Adrenal gland (tissue), 12 donors: ENCODE data around the gene RAET1E. TPM values are rescaled to one million over a fixed set of nuclear protein-coding genes. Genes with fewer than 3 reads are reported as not detected.
A peak's percentile ranks its signal among the peaks of the same experiment; 100 is the strongest.

ENCODE experiments used
- DNase-seq, 7 donors: peaks; one replicate each; pipeline ENCODE4 v3.0.0-alpha.2; 2019 to 2020
- H3K27ac ChIP-seq, 5 donors: fragments of 200-600 bp; sonication (generic) in 4 of 5; 1 replicate in 3 of 5; 2 replicates in 2 of 5; pipeline versions ENCODE4 v1.5.1 to v1.8.0; 2016 to 2020; ENCODE audit warnings: mild to moderate bottlenecking in 1 of 5
- H3K27me3 ChIP-seq: fragments of 200-600 bp; 2 replicates; pipeline ENCODE4 v1.8.0; 2021
- H3K36me3 ChIP-seq, 2 donors: fragments of 200-600 bp; replicated peaks in 1 of 2; 1 replicate in 1 of 2; 2 replicates in 1 of 2; pipeline versions ENCODE4 v1.5.1 to v1.8.0; 2018 to 2022
- H3K4me1 ChIP-seq, 2 donors: fragments of 200-600 bp; replicated peaks in 1 of 2; 1 replicate in 1 of 2; 2 replicates in 1 of 2; pipeline versions ENCODE4 v1.5.1 to v1.8.0; 2018 to 2021
- H3K4me3 ChIP-seq, 4 donors: fragments of 200-600 bp; sonication (generic) in 3 of 4; one replicate each; pipeline ENCODE4 v1.5.1; 2016 to 2018
- H3K9me3 ChIP-seq, 3 donors: fragments of 200-600 bp; sonication (generic) in 1 of 3; replicated peaks in 1 of 3; 1 replicate in 2 of 3; 2 replicates in 1 of 3; pipeline versions ENCODE4 v1.5.1 to v1.8.0; 2016 to 2021
- CTCF ChIP-seq, 6 experiments: fragments of 450-650 bp in 4 of 6; fragments of 200-600 bp in 2 of 6; sonication (generic) in 1 of 6; IDR thresholded peaks; 1 replicate in 5 of 6; 2 replicates in 1 of 6; pipeline versions ENCODE4 v1.5.1 to v1.8.0; 2016 to 2021; ENCODE audit warnings: antibody characterized with exemption in 6 of 6, mild to moderate bottlenecking in 2 of 6, moderate library complexity in 1 of 6
- POLR2A ChIP-seq, 2 donors: fragments of 450-650 bp; IDR thresholded peaks; one replicate each; pipeline ENCODE4 v1.6.1; 2017; ENCODE audit warnings: antibody characterized with exemption in 2 of 2, mild to moderate bottlenecking in 2 of 2, moderate library complexity in 1 of 2
- whole genome bisulfite sequencing, 4 donors: extraction: QIAGEN DNeasy Blood & Tissue Kit in 2 of 4; methylation state at CpG; one replicate each; pipeline versions ENCODE4 v1.1.5 to v1.1.7; 2013 to 2017; 5-methylcytosine and 5-hydroxymethylcytosine counted together
- intact Hi-C, 2 donors: fragments of 100-400 bp; cut with DNase I; formaldehyde crosslinking; loops; one replicate each; pipeline versions ENCODE4 v1.14.1 to v1.15.0; 2022 to 2023
- polyA plus RNA-seq, 3 donors: library from polyadenylated mRNA; stranded (reverse); fragments of 200-250 nt in 2 of 3; fragments of 350-450 nt in 1 of 3; fragmentation: Illumina TruSeq in 1 of 3; extraction: RNeasy Lipid Tissue Mini Kit (QIAGEN cat#74804) in 1 of 3; gene quantifications; one replicate each; pipeline ENCODE4 v1.2.3, GENCODE V29; 2013 to 2014
- total RNA-seq, 9 donors: library from RNA; depleted of rRNA in 4 of 9; stranded (reverse); fragments of >200 nt in 4 of 9; fragments of 120-200 nt in 1 of 9; fragmentation: NEBNext Ultra II Directional in 1 of 9; extraction: Animal tissue kit (Norgen Biotek cat#: 25700) in 1 of 9; gene quantifications; one replicate each; pipeline versions ENCODE4 v1.1.0 to v1.2.4, GENCODE V29; 2013 to 2023
- donor health status: healthy with polysubstance abuse.
- donor health status: Bipolar disorder and iron deficiency.
- donor health status: DM: yes; HTN: yes; CAD: no.
- donor health status: DM: no; HTN: no; CAD: no.
- donor health status: DM: no; HTN: no; CAD: no.
- donor health status: DM: yes; HTN: yes; CAD: no.

RAET1E gene
- total and polyA plus RNA-seq, 12 donors: 0.17 to 9.2 (median 1.1) TPM; not detected in 1

DNA sequence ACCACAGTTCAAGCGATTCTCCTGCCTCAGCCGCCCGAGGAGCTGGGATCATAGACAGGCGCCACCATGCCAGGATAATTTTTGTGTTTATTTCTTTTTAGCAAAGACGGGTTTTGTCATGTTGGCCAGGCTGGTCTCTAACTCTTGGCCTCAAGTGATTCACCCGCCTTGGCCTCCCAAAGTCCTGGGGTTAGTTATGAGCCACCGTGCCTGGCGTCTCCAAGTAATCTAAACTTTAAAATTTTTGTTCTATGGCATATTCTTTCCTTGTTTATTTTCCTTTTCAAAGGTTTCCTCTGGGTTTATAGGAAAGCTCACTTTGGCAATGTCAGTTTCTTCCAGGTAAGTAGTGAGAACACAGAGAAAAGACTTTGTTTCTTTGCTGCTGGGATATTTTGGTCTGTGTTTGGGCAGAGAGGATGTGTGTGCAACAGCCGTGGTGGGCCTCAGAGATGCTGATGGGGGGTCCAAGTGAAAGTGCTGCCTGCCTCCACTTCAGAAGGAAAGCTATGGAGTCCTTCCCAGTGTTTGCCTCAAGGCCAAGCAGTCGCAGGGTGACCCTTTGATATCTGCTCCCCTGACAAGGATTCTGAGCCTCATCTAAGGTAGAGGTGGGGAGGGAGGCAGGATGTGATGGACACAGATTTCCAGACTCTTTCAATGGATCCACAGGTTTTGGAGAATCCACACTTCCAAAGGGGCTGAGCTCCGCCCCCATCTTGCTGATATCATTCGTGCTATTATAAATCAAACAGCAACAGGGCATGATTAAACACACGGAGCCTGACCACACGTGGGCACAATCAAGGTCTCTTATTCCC is 36.1 kb downstream of the RAET1E start:
- Histone ChIP-seq H3K27me3 (no peaks in the 10 kb centered on the region), H3K36me3 (no peaks in the 10 kb centered on the region), H3K4me3 (no peak overlapping the region), H3K4me1 (peaks cover 3 to 31% of the 10 kb centered on the region in 2 donors), H3K9me3 (no peaks in the 10 kb centered on the region), H3K27ac (no peak overlapping the region)
- WGBS, 4 donors: 69 to 80% (median 74%) methylated on average over 13 to 14 of the region's 14 CpGs
- intact Hi-C loops: loop anchor here (10.0 kb wide), 1 partner anchor 63 kb away; the partner anchor contains the start of gene RAET1G (in 2 of the 2)
- peak in 2 of 7 donors; percentile 32 to 44 for DNase-seq
- TF ChIP-seq POLR2A (IDR thresholded peaks at IDR 0.05): no peak
- no peak for TF ChIP-seq CTCF (IDR thresholded peaks at IDR 0.05)

DNA sequence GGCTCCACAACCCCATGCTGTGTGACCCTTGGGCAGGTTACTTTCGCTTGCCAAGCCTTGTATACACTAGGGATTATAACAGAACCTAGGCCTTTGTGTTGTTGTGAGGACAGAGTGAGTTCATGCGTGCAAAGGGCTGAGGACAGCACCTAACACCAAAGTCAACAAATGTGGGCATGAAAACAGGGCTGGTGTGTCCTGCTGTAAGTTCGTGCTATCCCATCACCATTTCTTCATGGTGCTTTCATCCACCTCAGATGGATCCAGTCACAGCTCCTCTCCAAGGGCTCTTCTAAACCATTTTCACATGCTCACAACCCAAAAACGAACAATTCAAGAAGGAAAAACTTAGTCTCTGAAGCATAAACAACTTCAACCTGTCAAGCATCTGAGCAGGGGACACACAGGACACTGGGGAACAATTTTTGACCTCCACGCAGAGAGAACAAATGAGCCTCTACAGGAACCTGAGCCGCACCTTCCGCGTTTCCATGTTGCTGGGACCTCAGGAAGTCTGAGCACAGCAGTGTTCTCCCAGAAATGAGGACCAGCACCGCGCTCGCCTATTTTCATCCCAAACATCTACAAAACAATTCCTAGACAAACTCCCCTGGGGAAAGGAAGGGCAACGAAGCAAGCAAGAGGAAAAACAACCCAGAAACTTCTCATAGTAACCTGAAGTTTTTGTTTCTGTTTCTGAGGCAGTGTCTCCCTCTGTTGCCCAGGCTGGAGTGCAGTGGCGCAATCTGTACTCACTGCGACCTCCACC is 36.9 kb downstream of the RAET1E start:
- intact Hi-C loops: loop anchor here (10.0 kb wide), 1 partner anchor 64 kb away; the partner anchor contains the start of gene RAET1G (in 2 of the 2)
- no peak overlapping the region for H3K4me3 ChIP-seq
- no peak overlapping the region for H3K27ac ChIP-seq
- no peak for TF ChIP-seq CTCF (IDR thresholded peaks at IDR 0.05)
- TF ChIP-seq POLR2A (IDR thresholded peaks at IDR 0.05): no peak
- H3K27me3 ChIP-seq: no peaks in the 10 kb centered on the region
- H3K4me1 ChIP-seq: peaks cover 3 to 34% of the 10 kb centered on the region in 2 donors
- WGBS, 4 donors: 86 to 89% (median 88%) methylated on average over 14 of the region's 14 CpGs
- H3K36me3 ChIP-seq: no peaks in the 10 kb centered on the region
- peak in 1 of 7 donors; percentile 31 for DNase-seq
- no peaks in the 10 kb centered on the region for H3K9me3 ChIP-seq

- intact Hi-C loops: loop anchor here (10.0 kb wide), 1 partner anchor 64 kb away; the partner anchor contains the start of gene RAET1G (in 2 of the 2)
- Histone ChIP-seq H3K4me3 (no peak overlapping the region), H3K4me1 (peaks cover 3 to 34% of the 10 kb centered on the region in 2 donors), H3K27ac (no peak overlapping the region), H3K36me3 (no peaks in the 10 kb centered on the region), H3K27me3 (no peaks in the 10 kb centered on the region), H3K9me3 (no peaks in the 10 kb centered on the region)
- no peak for DNase-seq
- 88 to 99% (median 96%) methylated on average over 5 of the region's 5 CpGs for WGBS, 4 donors
- TF ChIP-seq POLR2A (IDR thresholded peaks at IDR 0.05) (no peak), CTCF (IDR thresholded peaks at IDR 0.05) (no peak)
Measured at GRCh38 chr6:149860513-149860833, 37.4 kb downstream of the RAET1E start.

GRCh38 chr6:149859938-149860337 is 38.0 kb downstream of the RAET1E start:
- DNase-seq: no peak
- intact Hi-C loops: loop anchor here (10.0 kb wide), 1 partner anchor 65 kb away; the partner anchor contains the start of gene RAET1G (in 2 of the 2)
- WGBS, 4 donors: 88 to 92% (median 90%) methylated on average over 3 of the region's 3 CpGs
- Histone ChIP-seq H3K27me3 (no peaks in the 10 kb centered on the region), H3K36me3 (no peaks in the 10 kb centered on the region), H3K4me3 (no peak overlapping the region), H3K4me1 (peaks cover 3 to 34% of the 10 kb centered on the region in 2 donors), H3K9me3 (no peaks in the 10 kb centered on the region), H3K27ac (no peak overlapping the region)
- TF ChIP-seq CTCF (IDR thresholded peaks at IDR 0.05) (no peak), POLR2A (IDR thresholded peaks at IDR 0.05) (no peak)
